NCI-H748 treated with DMSO at 0.1 percent for 48 hours (cell line): ENCODE results near the gene AP1S2.
"Not testable (repeated sequence)": the region's sequence is repeated elsewhere in the genome, so short reads cannot be mapped to it uniquely, and the experiment has no call there.

Experiments used
- DNase-seq: peaks from one replicate; lab custom pipeline; 2025; lab: John Stamatoyannopoulos, UW

AP1S2 gene

GRCh38 chrX:15854712-15855567 is at the start of gene AP1S2:
Gene AP1S2 (minus strand): TSS chrX:15854813. CDS start chrX:15852524, 2,289 bp downstream.
- DNase-seq = peak; percentile 82

DNA sequence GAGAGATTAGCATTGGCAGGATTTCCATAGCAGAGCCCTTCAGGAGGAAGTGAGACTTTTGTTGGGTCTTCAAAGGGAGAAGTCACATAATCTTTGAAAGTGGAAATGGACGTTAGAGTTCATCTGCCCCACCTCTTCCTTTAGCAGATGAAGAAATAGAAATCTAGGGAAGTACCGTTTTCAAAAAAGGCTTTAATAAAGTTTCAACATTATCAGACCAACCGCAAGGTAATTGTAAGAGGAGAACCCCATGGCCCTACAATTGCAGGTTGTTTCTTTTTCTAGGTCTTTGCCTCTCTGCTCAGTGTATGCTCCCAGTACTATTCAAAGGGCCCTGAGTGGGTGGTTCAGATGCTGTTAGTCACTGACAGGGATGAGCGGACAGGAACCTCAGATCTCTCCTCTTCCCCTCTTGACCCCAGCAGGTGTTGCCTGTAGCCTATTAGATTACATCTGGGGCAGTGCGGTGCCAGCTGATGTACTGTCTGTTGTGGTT is 48.6 kb upstream of the AP1S2 start:
- DNase-seq = no peak

DNA sequence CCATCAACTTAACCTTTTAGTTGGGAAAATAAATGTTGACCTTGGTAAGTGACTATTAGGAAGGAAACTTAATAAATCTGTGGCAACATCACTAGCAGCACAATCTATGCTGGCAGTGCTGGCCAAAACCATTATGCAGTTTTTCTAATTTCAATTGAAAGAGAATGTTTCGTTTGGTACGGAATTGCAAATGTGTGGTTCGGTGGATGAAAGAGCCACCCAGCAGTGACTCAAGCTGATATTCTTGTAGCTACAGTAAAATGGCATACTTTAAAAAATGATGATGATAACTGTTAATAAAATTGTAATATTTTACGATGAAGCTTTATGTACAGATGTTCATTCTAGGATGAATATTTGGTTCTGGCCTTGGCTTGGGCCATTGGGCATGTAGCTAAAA is 40.7 kb upstream of the AP1S2 start:
- DNase-seq = no peak

- DNase-seq = no peak
Measured at GRCh38 chrX:15894724-15895123, 40.1 kb upstream of the AP1S2 start.

DNA sequence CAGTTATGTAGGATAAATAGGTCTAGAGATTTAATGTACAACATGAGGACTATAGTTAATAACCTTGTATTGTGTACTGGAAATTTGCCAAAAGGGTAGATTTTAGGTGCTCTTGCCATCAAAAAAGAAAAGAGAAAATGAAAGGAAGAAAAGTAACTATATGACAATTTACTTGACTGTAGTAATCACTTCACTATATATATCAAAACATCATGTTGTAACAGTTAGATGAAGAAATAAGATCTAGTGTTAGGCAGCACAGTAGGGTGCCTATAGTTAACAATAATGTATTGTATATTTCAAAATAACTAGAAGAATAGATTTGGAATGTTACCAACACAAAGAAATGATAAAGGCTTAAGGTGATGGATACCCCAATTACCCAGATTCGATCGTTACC is 35.9 kb upstream of the AP1S2 start:
- no peak for DNase-seq

DNA sequence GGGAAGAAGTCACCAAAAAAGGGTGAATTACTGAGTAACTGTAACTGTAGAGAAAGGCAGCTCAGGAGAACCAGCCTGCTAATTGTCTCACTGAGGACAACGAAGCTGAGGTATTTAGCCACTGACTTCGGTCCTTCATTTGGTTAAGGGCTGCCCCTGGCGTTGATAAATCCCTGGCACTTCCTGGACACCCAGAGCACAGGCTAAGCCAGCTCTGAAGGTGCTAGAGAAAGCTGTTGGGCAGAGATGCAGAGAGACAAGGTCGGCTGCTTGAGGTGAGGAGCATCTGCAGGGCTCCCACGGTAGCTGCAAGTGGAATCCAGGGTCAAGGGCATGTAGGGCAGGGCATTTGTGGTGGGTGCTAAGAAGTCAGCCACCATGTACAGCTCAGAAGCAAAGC is 33.4 kb upstream of the AP1S2 start:
- DNase-seq = no peak

DNA sequence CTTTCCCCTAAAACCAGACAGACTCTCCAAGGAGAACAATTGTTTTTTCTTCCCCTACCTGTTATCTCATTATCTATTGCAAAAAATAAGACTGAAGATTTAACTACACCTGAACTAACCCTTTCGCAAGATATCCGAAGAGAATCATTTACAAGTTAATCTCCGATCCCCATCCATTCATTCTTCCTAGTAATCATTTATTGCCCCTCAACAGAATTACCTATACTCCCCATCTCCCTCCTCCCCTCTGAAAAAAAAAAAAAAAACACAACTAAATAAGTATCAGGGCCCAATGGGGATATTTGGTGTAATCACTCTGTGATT is 28.9 kb upstream of the AP1S2 start:
- no peak for DNase-seq

DNA sequence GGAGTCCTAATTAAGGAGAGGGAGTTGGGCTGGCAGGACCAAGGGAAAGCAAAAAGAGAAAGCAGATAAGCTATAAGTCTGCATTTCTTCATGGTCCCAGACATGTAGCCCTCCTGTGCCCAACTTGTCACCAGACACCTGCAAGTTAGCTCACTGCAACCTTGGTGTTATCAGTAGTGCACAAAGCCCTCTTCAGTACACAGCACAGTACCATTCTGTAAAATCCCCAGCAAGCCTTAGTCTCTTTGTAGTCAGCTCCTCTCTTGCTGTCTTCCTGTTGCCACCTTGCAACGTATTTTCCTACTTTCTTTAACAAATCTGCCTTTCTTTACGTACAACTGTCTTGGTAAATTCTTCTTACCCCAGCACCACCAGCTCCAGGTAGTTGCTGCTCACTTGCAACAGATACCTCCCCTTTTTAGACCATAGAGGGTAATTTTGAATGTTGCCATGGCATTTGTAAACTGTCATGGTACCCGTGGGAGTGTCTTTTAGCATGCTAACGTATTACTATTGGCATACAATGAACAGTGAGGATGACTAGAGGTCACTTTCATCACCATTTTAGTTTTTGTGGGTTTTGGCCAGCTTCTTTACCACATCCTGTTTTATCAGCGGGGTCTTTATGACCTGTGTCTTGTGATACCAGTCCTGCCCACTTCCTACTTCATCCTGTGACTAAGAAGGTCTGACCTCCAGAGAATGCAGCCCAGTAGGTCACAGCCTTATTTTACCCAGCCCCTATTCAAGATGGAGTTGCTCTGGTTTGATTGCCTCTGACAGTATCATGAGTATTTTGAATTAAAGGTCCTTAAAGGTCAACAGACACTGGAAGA is 28.3 kb upstream of the AP1S2 start:
- DNase-seq = no peak

DNA sequence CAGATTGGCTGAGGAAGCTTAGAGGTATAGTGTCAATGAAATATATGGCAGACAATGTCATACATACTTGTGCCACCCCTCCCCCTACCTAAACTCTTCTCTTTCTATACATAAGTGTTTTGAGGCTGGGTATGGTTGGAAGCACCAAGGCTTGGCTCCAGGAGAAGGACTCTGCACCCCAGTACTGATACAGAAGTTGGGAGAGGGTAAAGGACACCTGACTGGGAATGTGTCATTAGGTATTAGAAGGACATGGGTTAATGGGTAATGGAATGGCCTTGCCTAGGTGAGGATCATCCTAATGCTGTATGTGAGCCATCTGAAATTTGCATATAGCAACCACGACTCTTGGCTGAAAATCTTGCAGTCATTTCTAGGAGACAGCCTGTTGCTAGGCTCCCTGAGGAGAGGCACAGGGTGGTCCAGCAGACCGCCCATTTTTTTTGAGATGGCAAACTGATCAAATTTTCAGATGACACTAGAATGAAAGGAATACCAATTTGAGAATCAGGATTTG is 26.8 kb upstream of the AP1S2 start:
- DNase-seq = no peak

DNA sequence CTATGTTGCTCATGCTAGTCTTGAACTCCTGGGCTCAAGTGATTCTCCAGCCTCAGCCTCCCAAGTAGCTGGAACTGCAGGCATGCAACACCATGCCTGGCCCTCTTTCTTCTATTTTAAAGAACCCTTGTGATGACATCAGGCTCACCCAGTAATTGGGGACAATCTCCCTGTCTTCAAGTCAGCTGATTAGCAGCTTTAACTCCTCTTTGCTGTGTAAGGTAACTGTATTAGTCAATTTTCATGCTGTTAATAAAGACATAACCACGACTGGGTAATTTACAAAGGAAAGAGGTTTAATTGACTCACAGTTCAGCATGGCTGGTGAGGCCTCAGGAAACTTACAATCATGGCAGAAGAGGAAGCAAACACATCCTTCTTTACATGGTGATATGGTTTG is 23.3 kb upstream of the AP1S2 start:
- not testable (repeated sequence) for DNase-seq

DNA sequence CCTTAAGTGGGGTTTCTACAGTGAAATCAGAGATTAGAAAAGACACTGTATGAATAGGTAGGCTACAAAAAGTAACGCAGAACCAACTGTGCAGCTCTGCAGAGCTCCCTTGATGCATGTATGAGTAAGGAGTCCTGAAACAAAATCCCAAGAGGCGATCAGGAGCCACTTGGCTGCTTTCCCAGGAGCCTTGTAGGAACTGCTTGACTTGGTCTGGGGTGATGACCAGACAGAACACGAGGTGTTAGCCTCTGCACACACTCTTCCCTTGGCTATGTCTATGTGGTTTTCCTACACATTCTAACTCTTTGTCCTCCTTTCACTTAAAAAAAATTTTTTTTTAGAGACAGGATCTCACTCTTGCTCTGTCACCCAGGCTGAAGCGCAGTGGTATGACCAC is 22.8 kb upstream of the AP1S2 start:
- DNase-seq = no peak

GRCh38 chrX:15874672-15875071 is 20.1 kb upstream of the AP1S2 start:
- peak; percentile 6 for DNase-seq

DNA sequence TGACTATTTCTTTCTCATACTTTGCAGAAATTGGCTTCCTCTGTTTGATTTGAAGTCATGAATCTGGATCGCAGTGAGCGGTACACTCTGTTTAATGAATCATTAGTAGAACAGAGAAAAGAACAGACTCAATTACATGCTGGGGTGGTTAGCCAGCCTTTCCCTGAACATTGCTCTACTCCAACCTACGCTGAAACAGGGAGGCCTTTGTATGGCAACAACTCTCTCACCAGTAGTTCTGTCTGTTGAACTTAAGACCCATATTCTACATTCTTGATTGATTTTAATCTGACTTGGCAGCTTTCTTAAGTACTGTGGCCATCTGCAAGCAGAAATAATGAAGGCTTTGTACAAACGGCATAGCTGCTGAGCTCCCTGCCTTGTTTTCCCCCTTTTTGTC is 19.0 kb upstream of the AP1S2 start:
- no peak for DNase-seq

DNA sequence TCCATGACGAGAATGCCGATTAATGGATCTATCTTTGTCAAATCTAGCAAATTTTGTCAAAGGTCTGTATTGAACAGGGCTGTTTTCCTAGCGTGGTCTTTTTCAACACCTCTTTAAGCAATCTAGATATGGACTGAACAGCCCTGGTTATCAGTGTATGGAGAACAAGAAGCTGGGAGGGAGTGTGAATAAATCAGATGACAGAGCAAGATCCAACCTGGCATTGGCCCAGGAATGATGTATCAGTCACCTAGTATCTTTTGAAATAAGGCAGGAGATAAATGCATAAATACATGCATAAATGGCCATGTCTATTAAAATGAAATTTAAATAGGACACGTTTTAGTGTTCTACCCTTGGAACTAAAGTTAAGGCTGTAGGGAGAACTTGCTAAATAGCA is 15.7 kb upstream of the AP1S2 start:
- DNase-seq = no peak

- DNase-seq = no peak
Measured at GRCh38 chrX:15869695-15870094, 15.1 kb upstream of the AP1S2 start.

GRCh38 chrX:15866147-15866546 is 11.5 kb upstream of the AP1S2 start:
- no peak for DNase-seq

DNA sequence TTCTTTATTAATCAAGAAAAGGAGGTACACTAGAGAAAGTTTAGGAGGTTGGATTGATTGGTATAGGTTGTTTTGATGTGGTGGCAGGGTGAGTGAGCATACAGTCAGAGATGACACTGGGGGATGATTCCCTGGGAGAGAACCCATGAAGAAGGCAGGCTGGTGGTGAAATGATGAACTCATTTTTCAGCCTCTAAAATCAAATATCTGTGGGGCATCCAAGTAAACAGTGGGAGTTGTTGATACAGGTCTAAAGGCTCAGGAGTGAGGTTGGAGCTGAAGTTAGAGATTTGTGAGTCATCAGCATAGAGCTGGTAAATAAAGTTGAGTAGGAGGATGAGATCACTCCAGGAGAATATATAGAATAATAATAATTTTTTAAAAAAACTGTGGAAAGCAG is 10.0 kb upstream of the AP1S2 start:
- DNase-seq = no peak

- DNase-seq = no peak
Measured at GRCh38 chrX:15864023-15864422, 9.4 kb upstream of the AP1S2 start.

GRCh38 chrX:15860921-15861320 is 6.3 kb upstream of the AP1S2 start:
- no peak for DNase-seq

GRCh38 chrX:15858051-15858450 is 3.4 kb upstream of the AP1S2 start:
- no peak for DNase-seq

DNA sequence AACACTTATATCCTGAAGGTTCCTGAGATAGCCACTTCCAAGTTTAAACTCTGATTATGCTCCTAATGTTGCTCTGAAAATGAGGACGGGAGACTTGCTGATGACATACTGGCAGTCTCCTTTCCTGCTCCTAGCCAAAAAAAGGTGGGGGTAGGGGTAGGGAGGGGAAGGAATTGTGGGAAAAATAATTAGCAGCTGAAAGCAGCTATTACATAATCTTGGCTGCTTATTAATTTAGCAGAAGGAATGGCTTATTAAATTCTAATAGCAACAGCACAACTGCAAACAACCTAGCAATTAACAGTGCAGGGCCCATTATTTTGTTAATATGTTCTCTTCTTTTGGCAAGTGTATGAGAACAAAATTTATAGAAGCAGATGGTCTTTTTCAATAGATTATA is 2.0 kb upstream of the AP1S2 start:
- no peak for DNase-seq

DNA sequence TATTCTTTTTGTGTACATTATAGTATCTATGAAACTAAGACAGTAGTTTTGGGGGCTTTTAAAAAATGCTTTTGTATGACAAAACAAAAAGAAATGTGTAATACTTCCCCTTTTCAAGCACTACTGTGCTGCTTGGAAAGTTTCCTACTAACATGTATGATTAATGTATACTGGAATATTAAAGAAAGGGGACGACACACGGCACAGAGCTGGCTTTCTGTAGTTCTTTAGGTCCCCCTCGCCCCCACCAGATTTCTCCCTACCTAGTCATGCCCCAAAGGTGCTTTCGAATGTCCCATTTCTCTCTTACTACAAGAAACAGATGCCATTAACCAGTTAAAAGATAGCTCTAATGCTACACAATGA is 1.6 kb upstream of the AP1S2 start:
- no peak for DNase-seq

DNA sequence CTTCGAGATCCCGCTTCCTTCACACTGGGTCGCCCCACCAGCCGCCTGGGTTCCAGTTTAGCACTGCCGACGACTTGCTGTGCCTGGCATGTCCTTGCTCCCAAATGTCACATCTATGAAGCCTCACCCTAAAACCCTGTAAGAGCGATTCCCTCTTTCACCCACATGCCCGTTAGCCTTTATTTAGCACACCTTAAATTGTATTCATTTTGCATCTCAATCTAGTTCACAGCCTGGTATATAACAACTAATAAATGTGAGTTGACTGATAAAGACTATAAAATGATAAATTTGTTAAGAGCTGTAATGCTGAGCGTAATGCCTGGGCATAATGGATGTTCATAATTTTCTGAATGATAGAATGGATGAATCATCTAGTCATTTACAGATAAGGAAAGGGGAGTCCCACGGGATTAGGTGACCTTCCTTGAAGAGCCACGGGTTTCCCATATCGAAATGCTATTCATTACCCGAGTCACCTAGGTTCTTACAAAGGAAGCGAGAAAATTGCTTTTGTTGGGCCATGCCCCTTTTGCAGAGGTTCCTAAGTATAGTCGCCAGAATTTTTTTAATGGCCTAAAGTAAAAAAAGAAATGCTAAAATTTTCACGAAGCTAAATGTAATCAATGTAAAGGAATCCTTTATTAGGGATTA is 1.1 kb upstream of the AP1S2 start:
- peak; percentile 3 for DNase-seq
